VCaP (cell line): ENCODE results near the gene TUSC2.

Experiments used
- H3K27ac ChIP-seq: fragments of 450-650 bp; 2 replicates; pipeline ENCODE4 v1.5.1; 2017
- CTCF ChIP-seq: fragments of 450-650 bp; conservative IDR thresholded peaks from 2 replicates; pipeline ENCODE4 v1.5.1; 2017; ENCODE audit warnings: mild to moderate bottlenecking, moderate library complexity

The TUSC2 gene

DNA sequence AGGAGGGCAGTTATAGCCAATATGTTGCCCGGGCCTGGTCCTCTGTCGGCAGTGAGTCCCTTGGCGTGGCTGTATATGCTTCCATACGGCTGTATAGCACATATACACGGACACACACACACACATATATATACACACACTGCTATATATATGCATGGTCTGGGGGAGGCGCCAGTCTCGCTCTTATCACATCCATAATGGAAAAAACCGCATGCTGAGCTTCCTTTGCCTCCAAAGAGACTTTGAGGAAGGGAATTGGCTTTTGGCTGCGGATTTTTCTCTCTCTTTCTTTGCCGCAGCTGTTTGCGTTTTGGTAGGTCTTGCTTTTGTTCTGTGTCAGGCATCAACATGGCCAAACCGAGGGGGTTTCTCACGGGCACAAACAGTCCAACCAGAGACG, 42.6 kb upstream of the TUSC2 start:
- no peak overlapping the region for H3K27ac ChIP-seq

DNA sequence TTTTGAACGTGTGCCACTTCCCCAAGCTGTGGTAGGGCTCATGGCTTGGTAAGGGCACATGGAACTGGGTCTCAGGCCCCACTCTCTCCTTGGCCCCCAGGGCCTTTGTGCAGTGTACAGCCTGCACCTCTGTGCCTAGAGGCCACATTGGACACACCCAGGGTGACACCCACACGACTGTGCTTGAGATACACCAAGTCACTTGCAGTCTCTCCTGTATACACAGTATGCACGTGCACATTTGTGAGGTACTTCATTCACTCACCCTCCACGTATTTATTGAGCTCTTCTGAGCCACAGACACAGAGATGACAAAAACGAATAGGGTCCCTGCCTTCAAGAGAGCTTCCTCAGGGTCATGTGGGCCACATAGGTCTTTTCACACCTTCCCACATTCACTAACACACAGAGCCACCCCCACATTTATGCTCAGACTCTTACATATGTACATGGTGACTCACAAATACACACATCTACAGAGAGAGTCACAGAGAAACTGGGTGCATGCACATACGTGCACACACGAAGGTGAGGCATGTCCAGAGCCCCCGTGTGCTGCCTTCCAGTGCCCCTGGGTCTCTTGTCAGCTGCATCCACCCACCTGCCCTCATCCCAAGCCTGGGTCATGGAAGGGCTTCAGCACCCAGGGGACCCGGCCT, 41.1 kb upstream of the TUSC2 start:
- no peak for TF ChIP-seq CTCF
- no peak overlapping the region for H3K27ac ChIP-seq

More for the DNA sequence above, 42.6 kb upstream of the TUSC2 start:
- peak; percentile 36 for TF ChIP-seq CTCF

- no peak for TF ChIP-seq CTCF
- H3K27ac ChIP-seq, result peak overlapping the region; percentile 44; the same call in 1 of the 2 replicates
These were observed 37.8 kb upstream of the TUSC2 start for GRCh38 chr3:50365842-50366220.

- peak overlapping the region; percentile 44; the same call in 1 of the 2 replicates for H3K27ac ChIP-seq
- no peak for TF ChIP-seq CTCF
These were observed 37.2 kb upstream of the TUSC2 start for GRCh38 chr3:50365080-50365841.

DNA sequence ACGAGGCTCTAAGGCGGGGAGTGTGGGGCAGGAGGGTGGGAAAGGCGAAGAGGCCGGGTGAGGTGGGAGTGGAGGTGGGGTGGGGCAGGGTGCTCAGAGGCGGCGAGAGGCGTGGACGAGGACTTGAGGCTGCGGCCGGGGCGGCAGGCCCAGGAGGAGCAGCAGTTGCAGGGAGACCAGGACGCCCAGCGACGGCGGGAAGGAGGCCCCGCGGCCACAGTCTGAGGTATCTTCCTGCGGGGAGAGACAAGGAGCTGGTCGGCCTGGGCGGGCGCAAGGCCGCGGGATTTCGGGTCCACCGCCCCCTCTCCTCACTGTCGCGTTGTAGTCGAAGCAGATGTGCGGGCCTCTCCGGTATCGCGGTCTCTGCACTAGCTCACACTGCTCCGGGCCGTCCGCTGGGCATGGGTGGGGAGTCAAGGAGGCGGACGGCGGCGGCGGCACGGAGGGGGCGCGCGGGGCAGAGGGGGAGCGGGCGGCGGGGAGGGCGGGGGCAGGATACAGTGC, 36.6 kb upstream of the TUSC2 start:
- peak overlapping the region; percentile 44; the same call in 1 of the 2 replicates for H3K27ac ChIP-seq
- no peak for TF ChIP-seq CTCF

- no peak for TF ChIP-seq CTCF
- H3K27ac ChIP-seq, result peak overlapping the region; percentile 94
These were observed 31.7 kb upstream of the TUSC2 start for GRCh38 chr3:50359760-50360110.

DNA sequence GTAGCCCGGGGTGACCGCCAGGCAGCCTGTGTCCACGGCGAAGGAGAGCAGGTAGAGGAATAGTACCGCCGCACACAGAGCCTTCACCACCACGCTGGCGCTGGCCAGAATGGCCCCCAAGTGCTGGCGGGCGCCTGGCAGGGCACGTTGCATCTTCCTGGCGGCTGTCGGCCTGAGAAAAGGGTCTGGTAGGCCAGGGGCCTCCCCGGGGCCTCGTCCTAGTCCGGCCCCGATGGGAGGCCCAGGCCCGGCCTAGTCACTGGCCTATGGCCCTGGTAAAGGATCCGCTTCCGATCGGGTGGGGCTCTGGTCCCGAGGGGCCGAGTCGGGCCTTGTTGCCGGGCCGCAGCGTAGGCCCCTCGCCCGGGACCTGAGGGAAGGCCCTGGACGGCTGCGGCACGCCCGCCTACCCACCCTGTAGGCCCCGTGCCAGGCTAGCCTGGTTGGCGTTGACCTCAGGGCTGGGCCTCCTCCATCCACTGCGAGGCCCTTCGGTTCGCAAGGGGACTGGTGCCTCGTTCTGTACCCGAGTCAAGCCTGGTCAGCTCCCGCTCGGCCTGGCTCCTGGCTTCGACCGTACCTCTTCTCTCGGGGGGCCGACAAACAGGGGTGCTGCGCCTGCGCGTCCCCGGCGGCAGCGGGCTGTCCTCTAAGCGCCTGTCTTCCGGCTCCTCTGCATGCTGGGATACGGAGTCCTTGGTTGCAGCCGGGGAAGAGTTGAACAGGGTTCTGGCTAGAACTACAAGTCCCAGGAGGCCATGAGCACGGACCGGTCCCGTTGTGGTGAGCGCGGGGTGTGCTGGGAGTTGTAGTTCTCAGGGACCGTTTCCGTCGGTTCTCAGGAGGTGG, 31.1 kb upstream of the TUSC2 start, which contains the start of gene TMEM115:
TSS of gene TMEM115 (minus strand) at position 611 of the 849 bp plus-strand sequence. CDS start at position 153, 458 bp downstream.
- no peak for TF ChIP-seq CTCF

More for the DNA sequence above, 31.1 kb upstream of the TUSC2 start, which contains the start of gene TMEM115:
- peak within 1 kb of the TSS; percentile 94 for H3K27ac ChIP-seq
